HepG2 (cell line): ENCODE data around the gene MBL2. TPM values are rescaled to one million over a fixed set of nuclear protein-coding genes. Genes with fewer than 3 reads are reported as not detected.
A peak's percentile ranks its signal among the peaks of the same experiment; 100 is the strongest.

ENCODE experiments used
- ATF3 ChIP-seq: sonication (generic); formaldehyde crosslinking; IDR thresholded peaks from 2 replicates; pipeline ENCODE4 v1.4.0; 2020; ENCODE audit warnings: missing genetic modification reagents
- ATF7 ChIP-seq, 2 experiments: fragments of 450-650 bp in 1 of 2; sonication (generic) in 1 of 2; formaldehyde crosslinking in 1 of 2; IDR thresholded peaks; 2 replicates each; pipeline versions ENCODE4 v1.4.0 to v1.6.1; 2016 to 2020; ENCODE audit warnings: antibody characterized with exemption in 1 of 2, mild to moderate bottlenecking in 1 of 2, missing genetic modification reagents in 1 of 2
- BCL6 ChIP-seq: IDR thresholded peaks from 2 replicates; pipeline ENCODE4 v1.6.1; 2016; ENCODE audit warnings: missing genetic modification reagents, missing compliant biosample characterization
- CREM ChIP-seq, 2 experiments: sonication (generic) in 1 of 2; formaldehyde crosslinking in 1 of 2; IDR thresholded peaks; 2 replicates each; pipeline versions ENCODE4 v1.4.0 to v1.6.1; 2016 to 2020; ENCODE audit warnings: antibody characterized with exemption in 1 of 2, mild to moderate bottlenecking in 1 of 2, missing genetic modification reagents in 1 of 2
- DNMT3B ChIP-seq: conservative IDR thresholded peaks from 2 replicates; pipeline ENCODE4 v1.6.1; 2016; ENCODE audit warnings: missing biosample characterization, control low read depth
- EP300 ChIP-seq, 3 experiments: sonication (generic) in 1 of 3; formaldehyde crosslinking in 1 of 3; IDR thresholded peaks; 2 replicates each; pipeline versions ENCODE4 v1.5.1 to v1.6.1; 2011 to 2020; ENCODE audit warnings: low read depth in 2 of 3, low read length in 2 of 3, borderline replicate concordance in 1 of 3, improper control_type of control experiment in 1 of 3, mild to moderate bottlenecking in 1 of 3, missing genetic modification reagents in 1 of 3, moderate library complexity in 1 of 3
- HNF4A ChIP-seq: sonication (generic); formaldehyde crosslinking; IDR thresholded peaks from 2 replicates; pipeline ENCODE4 v1.4.0; 2020; ENCODE audit warnings: missing genetic modification reagents
- KAT8 ChIP-seq: IDR thresholded peaks from 2 replicates; pipeline ENCODE4 v1.6.1; 2016; ENCODE audit warnings: missing genetic modification reagents, missing compliant biosample characterization
- NAIF1 ChIP-seq: sonication (generic); formaldehyde crosslinking; IDR thresholded peaks from 2 replicates; pipeline ENCODE4 v1.5.0; 2020; ENCODE audit warnings: mild to moderate bottlenecking, missing genetic modification reagents, borderline replicate concordance
- NCOR1 ChIP-seq: fragments of 200-600 bp; sonication (generic); IDR thresholded peaks from 2 replicates; pipeline ENCODE4 v1.7.0; 2017; ENCODE audit warnings: antibody characterized with exemption, low read length, borderline replicate concordance
- PITX1 ChIP-seq: sonication (generic); formaldehyde crosslinking; IDR thresholded peaks from 2 replicates; pipeline ENCODE4 v1.5.1; 2020; ENCODE audit warnings: mild to moderate bottlenecking, missing genetic modification reagents
- POGZ ChIP-seq: sonication (generic); formaldehyde crosslinking; IDR thresholded peaks from 2 replicates; pipeline ENCODE4 v1.4.0; 2020; ENCODE audit warnings: mild to moderate bottlenecking, missing genetic modification reagents
- PPARG ChIP-seq: conservative IDR thresholded peaks from 2 replicates; pipeline ENCODE4 v1.6.1; 2016; ENCODE audit warnings: missing biosample characterization, missing genetic modification reagents
- RXRA ChIP-seq: sonication (generic); formaldehyde crosslinking; IDR thresholded peaks from 2 replicates; pipeline ENCODE4 v1.5.1; 2020; ENCODE audit warnings: missing genetic modification reagents
- SNAPC5 ChIP-seq: sonication (generic); formaldehyde crosslinking; IDR thresholded peaks from 2 replicates; pipeline ENCODE4 v1.8.1; 2023; ENCODE audit warnings: mild to moderate bottlenecking, missing genetic modification reagents, borderline replicate concordance
- TCF7 ChIP-seq: sonication (generic); IDR thresholded peaks from 2 replicates; pipeline ENCODE4 v1.6.1; 2016; ENCODE audit warnings: antibody characterized with exemption, low read depth
- TFDP2 ChIP-seq: sonication (generic); formaldehyde crosslinking; IDR thresholded peaks from 2 replicates; pipeline ENCODE4 v1.4.0; 2020; ENCODE audit warnings: missing genetic modification reagents
- UBTF ChIP-seq: sonication (generic); formaldehyde crosslinking; IDR thresholded peaks from 2 replicates; pipeline ENCODE4 v1.4.0; 2020; ENCODE audit warnings: mild to moderate bottlenecking, missing genetic modification reagents
- ZMYM4 ChIP-seq: sonication (generic); formaldehyde crosslinking; IDR thresholded peaks from 2 replicates; pipeline ENCODE4 v1.8.1; 2023; ENCODE audit warnings: mild to moderate bottlenecking, missing genetic modification reagents
- ZNF207 ChIP-seq: fragments of 450-650 bp; IDR thresholded peaks from 2 replicates; pipeline ENCODE4 v1.6.1; 2016; ENCODE audit warnings: antibody characterized with exemption, borderline replicate concordance
- ZNF296 ChIP-seq: sonication (generic); formaldehyde crosslinking; conservative IDR thresholded peaks from 2 replicates; pipeline ENCODE4 v1.5.0; 2020; ENCODE audit warnings: mild to moderate bottlenecking, missing genetic modification reagents
- ZNF331 ChIP-seq: sonication (generic); formaldehyde crosslinking; IDR thresholded peaks from 2 replicates; pipeline ENCODE4 v1.4.0; 2020; ENCODE audit warnings: missing genetic modification reagents
- ZNF33A ChIP-seq: sonication (generic); formaldehyde crosslinking; IDR thresholded peaks from 2 replicates; pipeline ENCODE4 v1.5.1; 2020; ENCODE audit warnings: missing genetic modification reagents, mild to moderate bottlenecking, moderate library complexity, borderline replicate concordance
- ZNF710 ChIP-seq: sonication (generic); formaldehyde crosslinking; IDR thresholded peaks from 2 replicates; pipeline ENCODE4 v1.5.0; 2020; ENCODE audit warnings: mild to moderate bottlenecking, missing genetic modification reagents, borderline replicate concordance
- polyA plus RNA-seq, 8 experiments: library from polyadenylated mRNA; depleted of rRNA in 3 of 8; stranded (reverse) in 7 of 8; unstranded in 1 of 8; fragments of >200 nt; fragmentation: Illumina TruSeq in 4 of 8; extraction: Trizol in 4 of 8; gene quantifications; 2 replicates each; pipeline versions ENCODE4 v1.2.1 to v1.2.3, GENCODE V29; 2011 to 2016; ENCODE audit warnings: low read depth in 4 of 8, missing spikeins in 1 of 8, mixed read lengths in 1 of 8; ENCODE audit not compliant: insufficient read depth in 1 of 8
- total RNA-seq, 5 experiments: library from RNA; depleted of rRNA; stranded (reverse); fragments of >200 nt; fragmentation: Illumina TruSeq; extraction: Trizol; gene quantifications; 2 replicates each; pipeline ENCODE4 v1.2.3, GENCODE V29; 2016; ENCODE audit warnings: low read depth in 1 of 5

Gene MBL2
- total and polyA plus RNA-seq, 2 of the 13 experiments (the other 11 are each of a cell fraction or from before 2014, with no cell fraction given), result 9.6 to 16.2 TPM

GRCh38 chr10:52768001-52768532, 4.5 kb downstream of the MBL2 start (continued):
- TF ChIP-seq ATF7 (IDR thresholded peaks at IDR 0.05), result no peak
- no peak for TF ChIP-seq ATF7 (CRISPR knock-in tag; IDR thresholded peaks at IDR 0.05)
- TF ChIP-seq ZNF207, result no peak
- TF ChIP-seq EP300 (IDR thresholded peaks at IDR 0.05; ENCODE audit: low read depth in 2 of 2, low read length in 2 of 2), result peak in 1 of 2 experiments; percentile 93; a peak in 2 of 4 replicates
- TF ChIP-seq EP300 (CRISPR knock-in tag; IDR thresholded peaks at IDR 0.05; ENCODE audit: borderline replicate concordance), result peak; percentile 94
- peak; percentile 81 for TF ChIP-seq BCL6 (CRISPR knock-in tag)
- TF ChIP-seq ZNF296, result 0 out of 2 replicates have a peak, but pooled peaks have one; percentile 25
- TF ChIP-seq HNF4A (CRISPR knock-in tag), result peak; percentile 79
- TF ChIP-seq NCOR1, result peak; percentile 71; the same call in 1 of the 2 replicates
- TF ChIP-seq RXRA, result peak; percentile 82; the same call in 1 of the 2 replicates
- peak; percentile 29; the same call in 1 of the 2 replicates for TF ChIP-seq UBTF (CRISPR knock-in tag)
- TF ChIP-seq NAIF1, result no peak
- 0 out of 2 replicates have a peak, but pooled peaks have one; percentile 33 for TF ChIP-seq TFDP2 (CRISPR knock-in tag)
- TF ChIP-seq ATF3 (CRISPR knock-in tag), result no peak
- peak; percentile 74 for TF ChIP-seq CREM (IDR thresholded peaks at IDR 0.05)
- no peak for TF ChIP-seq CREM (CRISPR knock-in tag; IDR thresholded peaks at IDR 0.05)
- peak; percentile 66 for TF ChIP-seq TCF7
- TF ChIP-seq ZMYM4 (CRISPR knock-in tag), result peak; percentile 59; the same call in 1 of the 2 replicates
- peak; percentile 84 for TF ChIP-seq POGZ (CRISPR knock-in tag)
- peak; percentile 72 for TF ChIP-seq ZNF331
- TF ChIP-seq PITX1 (CRISPR knock-in tag), result peak; percentile 23; the same call in 1 of the 2 replicates
- no peak for TF ChIP-seq ZNF33A (CRISPR knock-in tag)
- peak; percentile 53; the same call in 1 of the 2 replicates for TF ChIP-seq KAT8 (CRISPR knock-in tag)
- TF ChIP-seq SNAPC5 (CRISPR knock-in tag), result no peak
- peak; percentile 93 for TF ChIP-seq PPARG (CRISPR knock-in tag)
- TF ChIP-seq ZNF710 (CRISPR knock-in tag), result peak; percentile 80; the same call in 1 of the 2 replicates
- no peak for TF ChIP-seq DNMT3B (CRISPR knock-in tag)
